Fibroblast of skin of back (primary cell): ENCODE measurements around the gene NEDD4L.

Experiments used
- DNase-seq: peaks from one replicate; pipeline ENCODE4 v3.0.0-alpha.2; 2013

The NEDD4L gene

GRCh38 chr18:58096658-58097057 lies 52.6 kb downstream of the NEDD4L start:
- no peak for DNase-seq

GRCh38 chr18:58097121-58097906 lies 53.3 kb downstream of the NEDD4L start:
- DNase-seq, result peak; percentile 9

GRCh38 chr18:58097907-58098166 lies 53.8 kb downstream of the NEDD4L start:
- no peak for DNase-seq

GRCh38 chr18:58098706-58099105 lies 54.7 kb downstream of the NEDD4L start:
- no peak for DNase-seq

- no peak for DNase-seq
Measured at GRCh38 chr18:58100154-58100553, 56.1 kb downstream of the NEDD4L start.

GRCh38 chr18:58101291-58101794 lies 57.3 kb downstream of the NEDD4L start:
- no peak for DNase-seq

GRCh38 chr18:58102018-58102417 lies 58.0 kb downstream of the NEDD4L start:
- peak; percentile 10 for DNase-seq

- no peak for DNase-seq
Measured at GRCh38 chr18:58102875-58103274, 58.8 kb downstream of the NEDD4L start.

- DNase-seq, result no peak
Measured at GRCh38 chr18:58103339-58103985, 59.4 kb downstream of the NEDD4L start.

GRCh38 chr18:58104096-58104495 lies 60.1 kb downstream of the NEDD4L start:
- no peak for DNase-seq

- DNase-seq, result no peak
Measured at GRCh38 chr18:58105206-58105887, 61.3 kb downstream of the NEDD4L start.

GRCh38 chr18:58105888-58106260 lies 61.8 kb downstream of the NEDD4L start:
- DNase-seq, result no peak

GRCh38 chr18:58106289-58107070 lies 62.5 kb downstream of the NEDD4L start:
- DNase-seq, result no peak

- no peak for DNase-seq
Measured at GRCh38 chr18:58109256-58109655, 65.2 kb downstream of the NEDD4L start.

GRCh38 chr18:58110398-58110797 lies 66.4 kb downstream of the NEDD4L start:
- no peak for DNase-seq

GRCh38 chr18:58112174-58112573 lies 68.1 kb downstream of the NEDD4L start:
- no peak for DNase-seq

- DNase-seq, result no peak
Measured at GRCh38 chr18:58113337-58113736, 69.3 kb downstream of the NEDD4L start.

GRCh38 chr18:58114766-58115165 lies 70.7 kb downstream of the NEDD4L start:
- no peak for DNase-seq

GRCh38 chr18:58116818-58117217 lies 72.8 kb downstream of the NEDD4L start:
- DNase-seq, result no peak

GRCh38 chr18:58117786-58118403 lies 73.9 kb downstream of the NEDD4L start:
- DNase-seq, result peak; percentile 32

GRCh38 chr18:58118536-58118935 lies 74.5 kb downstream of the NEDD4L start:
- no peak for DNase-seq

- DNase-seq, result no peak
Measured at GRCh38 chr18:58119819-58120218, 75.8 kb downstream of the NEDD4L start.

- no peak for DNase-seq
Measured at GRCh38 chr18:58124475-58124874, 80.4 kb downstream of the NEDD4L start.
